AG04449 (cell line): Measurements from ENCODE around the gene KCNJ9.

ENCODE experiments used
- CTCF ChIA-PET: fragments of 350-600 bp; formaldehyde crosslinking; extraction: SDS; loops from one replicate; lab custom pipeline; 2021; ENCODE audit warnings: antibody characterized with exemption; lab: Yijun Ruan, JAX
- POLR2A ChIA-PET: fragments of 400-600, 350-600 bp; formaldehyde crosslinking; extraction: SDS; loops from one replicate; lab custom pipeline; 2020; ENCODE audit warnings: antibody characterized with exemption, inconsistent platforms; lab: Yijun Ruan, JAX
- DNase-seq: peaks from one replicate; pipeline ENCODE4 v3.0.0-alpha.2; 2010; ENCODE audit warnings: low read depth, low spot score
- H3K4me3 ChIP-seq: 2 replicates; pipeline ENCODE4 v1.5.1; 2011; ENCODE audit warnings: low read depth, mild to moderate bottlenecking, control low read depth, low read length
- TF ChIP-seq, protein P1 (sequence below): IDR thresholded peaks from one replicate; pipeline ENCODE4 v1.5.1; 2011; ENCODE audit warnings: mild to moderate bottlenecking, moderate library complexity, low read length, control low read depth, inconsistent platforms; ENCODE audit not compliant: insufficient read depth; ENCODE audit errors: missing control alignments

Gene KCNJ9

DNA sequence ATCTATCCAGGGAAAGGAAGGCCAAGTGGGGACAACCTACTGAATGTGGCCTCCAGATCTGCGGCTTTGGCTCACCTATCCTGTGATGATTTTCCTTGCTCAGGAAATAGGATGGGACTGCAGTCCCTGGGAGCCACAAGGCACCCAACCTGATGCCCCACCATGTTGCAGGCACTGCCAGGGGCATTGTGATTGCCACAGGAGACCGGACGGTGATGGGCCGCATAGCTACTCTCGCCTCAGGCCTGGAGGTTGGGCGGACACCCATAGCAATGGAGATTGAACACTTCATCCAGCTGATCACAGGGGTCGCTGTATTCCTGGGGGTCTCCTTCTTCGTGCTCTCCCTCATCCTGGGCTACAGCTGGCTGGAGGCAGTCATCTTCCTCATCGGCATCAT, 46.0 kb downstream of the KCNJ9 start:
- H3K4me3 ChIP-seq: no peak overlapping the region
- TF ChIP-seq, protein P1, sequence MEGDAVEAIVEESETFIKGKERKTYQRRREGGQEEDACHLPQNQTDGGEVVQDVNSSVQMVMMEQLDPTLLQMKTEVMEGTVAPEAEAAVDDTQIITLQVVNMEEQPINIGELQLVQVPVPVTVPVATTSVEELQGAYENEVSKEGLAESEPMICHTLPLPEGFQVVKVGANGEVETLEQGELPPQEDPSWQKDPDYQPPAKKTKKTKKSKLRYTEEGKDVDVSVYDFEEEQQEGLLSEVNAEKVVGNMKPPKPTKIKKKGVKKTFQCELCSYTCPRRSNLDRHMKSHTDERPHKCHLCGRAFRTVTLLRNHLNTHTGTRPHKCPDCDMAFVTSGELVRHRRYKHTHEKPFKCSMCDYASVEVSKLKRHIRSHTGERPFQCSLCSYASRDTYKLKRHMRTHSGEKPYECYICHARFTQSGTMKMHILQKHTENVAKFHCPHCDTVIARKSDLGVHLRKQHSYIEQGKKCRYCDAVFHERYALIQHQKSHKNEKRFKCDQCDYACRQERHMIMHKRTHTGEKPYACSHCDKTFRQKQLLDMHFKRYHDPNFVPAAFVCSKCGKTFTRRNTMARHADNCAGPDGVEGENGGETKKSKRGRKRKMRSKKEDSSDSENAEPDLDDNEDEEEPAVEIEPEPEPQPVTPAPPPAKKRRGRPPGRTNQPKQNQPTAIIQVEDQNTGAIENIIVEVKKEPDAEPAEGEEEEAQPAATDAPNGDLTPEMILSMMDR: no peak
- ChIA-PET POLR2A (no interaction called here), CTCF (interaction anchor here (0.9 to 1.2 kb wide), 4 partner anchors 10 to 91 kb away, joined by 3 to 7 read pairs (median 4); no protein-coding TSS in a partner anchor)
- DNase-seq: no peak

DNA sequence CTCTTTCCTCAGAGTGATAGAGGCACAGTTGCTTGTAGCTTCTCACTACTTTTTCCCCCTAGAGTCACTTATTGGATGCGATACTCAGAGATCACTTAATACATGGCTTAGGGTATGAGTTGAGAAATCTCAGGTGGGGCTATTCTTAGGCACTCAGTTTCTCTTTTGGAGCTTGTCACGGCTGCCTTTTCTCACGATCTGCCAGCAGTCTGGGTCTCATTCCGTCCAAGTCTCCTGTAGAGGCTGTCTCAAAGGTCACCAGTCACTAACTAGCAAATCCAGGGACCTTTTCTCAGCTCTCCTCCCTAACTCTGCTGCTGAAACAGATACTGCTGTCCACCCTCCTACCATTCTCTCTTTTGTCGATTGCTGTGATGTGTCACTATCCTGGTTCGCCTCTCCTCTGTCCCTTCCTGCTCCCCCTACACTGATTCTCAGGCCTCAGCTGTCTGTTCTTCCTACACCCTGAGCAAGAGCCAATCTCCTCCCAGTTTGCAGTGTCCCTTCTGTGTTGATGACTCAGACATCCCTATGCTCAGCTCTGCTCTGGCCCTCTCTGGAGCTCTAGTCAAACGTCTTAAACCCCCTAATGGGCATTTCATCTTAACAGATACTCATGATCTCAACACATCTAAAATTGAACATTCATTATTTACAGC, 46.7 kb downstream of the KCNJ9 start:
- H3K4me3 ChIP-seq: no peak overlapping the region
- CTCF ChIA-PET: interaction anchor here (0.6 to 1.2 kb wide), 5 partner anchors 11 to 124 kb away, joined by 3 to 7 read pairs (median 4); no protein-coding TSS in a partner anchor
- no peak for DNase-seq
- POLR2A ChIA-PET: no interaction called here
- TF ChIP-seq, protein P1: no peak

DNA sequence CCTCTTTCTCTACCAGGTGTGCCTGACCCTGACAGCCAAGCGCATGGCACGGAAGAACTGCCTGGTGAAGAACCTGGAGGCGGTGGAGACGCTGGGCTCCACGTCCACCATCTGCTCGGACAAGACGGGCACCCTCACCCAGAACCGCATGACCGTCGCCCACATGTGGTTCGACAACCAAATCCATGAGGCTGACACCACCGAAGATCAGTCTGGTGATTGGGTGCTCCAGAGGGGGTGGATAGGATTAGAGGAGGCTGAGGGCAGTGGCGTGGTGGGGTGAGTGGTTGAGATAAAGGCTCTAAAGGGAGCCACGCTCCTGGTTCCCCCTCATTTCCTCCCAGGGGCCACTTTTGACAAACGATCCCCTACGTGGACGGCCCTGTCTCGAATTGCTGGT, 47.3 kb downstream of the KCNJ9 start:
- DNase-seq: no peak
- TF ChIP-seq, protein P1: no peak
- POLR2A ChIA-PET: no interaction called here
- H3K4me3 ChIP-seq: no peak overlapping the region
- CTCF ChIA-PET: interaction anchor here (1.2 to 2.2 kb wide), 2 partner anchors 28 to 90 kb away, joined by 3 to 8 read pairs; no protein-coding TSS in a partner anchor

DNA sequence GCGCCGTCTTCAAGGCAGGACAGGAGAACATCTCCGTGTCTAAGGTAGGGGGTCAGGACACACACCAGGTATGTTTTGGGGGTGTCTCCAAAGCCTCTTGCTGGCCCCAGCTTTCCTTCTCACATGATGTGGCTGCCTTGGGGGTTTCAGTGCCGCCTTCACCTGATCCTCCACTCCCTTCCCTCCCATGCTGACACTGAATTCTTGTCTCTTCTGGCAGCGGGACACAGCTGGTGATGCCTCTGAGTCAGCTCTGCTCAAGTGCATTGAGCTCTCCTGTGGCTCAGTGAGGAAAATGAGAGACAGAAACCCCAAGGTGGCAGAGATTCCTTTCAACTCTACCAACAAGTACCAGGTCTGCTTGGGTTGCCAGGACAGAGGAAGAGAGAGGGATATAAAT, 47.7 kb downstream of the KCNJ9 start:
- ChIA-PET POLR2A (no interaction called here), CTCF (interaction anchor here (2.2 kb wide), 1 partner anchor 28 kb away, joined by 8 read pairs; no protein-coding TSS in a partner anchor)
- no peak overlapping the region for H3K4me3 ChIP-seq
- TF ChIP-seq, protein P1: no peak
- DNase-seq: no peak

DNA sequence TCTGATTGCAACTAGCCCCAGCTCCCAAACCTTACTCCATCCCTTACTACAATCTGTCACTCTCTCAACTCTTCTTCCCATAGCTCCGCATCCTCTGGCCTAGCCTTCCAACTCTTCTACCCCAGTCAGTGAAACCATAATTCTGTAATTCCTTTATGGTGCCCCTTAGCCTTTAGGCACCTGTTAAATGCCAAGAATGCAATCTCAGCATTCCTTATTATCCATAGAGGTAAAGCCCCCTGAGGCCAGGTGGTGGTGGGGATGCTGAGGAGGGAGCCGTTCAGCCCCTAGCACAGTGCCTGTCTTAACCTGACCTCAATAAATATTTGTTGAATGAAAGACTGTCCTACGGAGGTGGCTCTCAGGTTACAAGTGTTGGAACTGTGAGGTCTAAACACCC, 48.2 kb downstream of the KCNJ9 start:
- ChIA-PET CTCF (interaction anchor here (1.1 to 2.2 kb wide), 2 partner anchors 29 to 40 kb away, joined by 3 to 8 read pairs; no protein-coding TSS in a partner anchor), POLR2A (no interaction called here)
- H3K4me3 ChIP-seq: no peak overlapping the region
- DNase-seq: no peak
- TF ChIP-seq, protein P1: no peak

DNA sequence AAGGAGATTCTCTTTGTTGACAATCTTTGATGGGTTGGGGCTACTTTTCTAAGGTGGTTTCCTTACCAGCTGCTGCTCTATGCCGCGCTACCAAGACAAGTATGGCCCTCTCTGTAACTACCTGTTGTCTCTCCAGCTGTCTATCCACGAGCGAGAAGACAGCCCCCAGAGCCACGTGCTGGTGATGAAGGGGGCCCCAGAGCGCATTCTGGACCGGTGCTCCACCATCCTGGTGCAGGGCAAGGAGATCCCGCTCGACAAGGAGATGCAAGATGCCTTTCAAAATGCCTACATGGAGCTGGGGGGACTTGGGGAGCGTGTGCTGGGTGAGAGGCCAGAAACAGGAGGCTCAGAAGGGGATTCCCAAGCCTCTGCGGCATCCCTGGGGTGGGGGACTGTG, 48.6 kb downstream of the KCNJ9 start:
- ChIA-PET POLR2A (no interaction called here), CTCF (interaction anchor here (0.7 to 2.2 kb wide), 5 partner anchors 17 to 161 kb away, joined by 3 to 8 read pairs (median 3); no protein-coding TSS in a partner anchor)
- no peak overlapping the region for H3K4me3 ChIP-seq
- DNase-seq: no peak
- TF ChIP-seq, protein P1: no peak
